PFSK-1 (cell line): ENCODE measurements around the gene ZDHHC14.

Experiments used
- FOXP2 ChIP-seq: optimal IDR thresholded peaks from 2 replicates; pipeline ENCODE3; 2011; ENCODE audit warnings: borderline replicate concordance, control low read depth, inconsistent platforms; ENCODE audit not compliant: insufficient read depth; ENCODE audit errors: extremely low read length, extremely low read depth
- POLR2AphosphoS5 ChIP-seq: IDR thresholded peaks from 2 replicates; pipeline ENCODE4 v1.6.1; 2012; ENCODE audit warnings: low read depth, mild to moderate bottlenecking, control low read depth, low read length, moderate library complexity
- SIN3A ChIP-seq: IDR thresholded peaks from 2 replicates; pipeline ENCODE4 v1.6.1; 2012; ENCODE audit warnings: mild to moderate bottlenecking, low read length, moderate library complexity, borderline replicate concordance; ENCODE audit not compliant: insufficient read depth
- TAF1 ChIP-seq: IDR thresholded peaks from 2 replicates; pipeline ENCODE4 v1.6.1; 2012; ENCODE audit warnings: low read length, control low read depth, borderline replicate concordance; ENCODE audit not compliant: insufficient read depth
- TF ChIP-seq, protein P1 (sequence below), 2 experiments: IDR thresholded peaks; 2 replicates each; pipeline versions ENCODE4 v1.6.1 to v1.8.0; 2011 to 2012; ENCODE audit warnings: low read depth in 2 of 2, low read length in 2 of 2, control low read depth in 1 of 2, inconsistent platforms in 1 of 2, mild to moderate bottlenecking in 1 of 2, moderate library complexity in 1 of 2; ENCODE audit not compliant: insufficient read depth in 1 of 2

The ZDHHC14 gene

DNA sequence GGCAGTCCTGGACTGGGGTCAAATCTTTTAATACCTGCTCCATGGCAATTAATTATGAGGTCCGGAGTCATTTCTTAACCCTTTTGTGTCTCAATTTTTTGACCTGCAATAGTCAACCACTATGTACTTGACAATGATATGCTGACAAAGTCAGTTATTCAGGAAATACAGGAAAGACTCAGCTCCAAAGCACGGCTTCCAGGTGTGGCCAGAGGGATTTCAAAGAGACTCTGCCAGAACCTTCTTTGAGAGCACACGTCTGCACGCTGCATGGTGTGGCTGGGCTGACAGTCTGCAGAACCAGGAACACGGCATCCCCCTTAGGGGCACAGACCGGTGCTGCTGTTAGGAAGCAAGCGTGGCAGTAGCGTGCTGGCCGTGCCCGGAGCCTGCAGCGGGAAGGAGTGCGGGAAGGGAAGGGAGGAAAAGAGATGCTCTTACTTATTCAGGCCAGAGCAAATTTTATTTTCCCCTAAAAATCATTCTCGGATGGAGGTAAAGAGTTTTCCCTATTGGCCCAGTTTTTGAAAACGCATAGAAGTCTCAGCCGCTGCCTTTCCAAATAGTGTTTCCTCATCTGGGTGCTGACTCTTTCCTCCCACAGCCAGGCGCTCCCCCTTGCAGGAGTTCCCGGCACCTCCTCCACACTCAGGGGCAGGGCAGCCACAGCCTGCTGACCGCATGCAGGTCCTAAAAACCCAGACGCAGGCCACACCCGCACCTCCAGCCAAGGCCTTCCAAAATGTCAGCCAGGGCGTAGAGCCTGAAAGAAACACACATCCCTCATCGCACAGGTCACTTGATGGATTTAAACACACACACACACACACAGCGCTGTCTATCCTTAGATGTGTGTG lies 254.6 kb downstream of the ZDHHC14 start:
- TF ChIP-seq POLR2AphosphoS5 (no peak), FOXP2 (no peak), SIN3A (no peak), TAF1 (no peak)
- TF ChIP-seq, protein P1, sequence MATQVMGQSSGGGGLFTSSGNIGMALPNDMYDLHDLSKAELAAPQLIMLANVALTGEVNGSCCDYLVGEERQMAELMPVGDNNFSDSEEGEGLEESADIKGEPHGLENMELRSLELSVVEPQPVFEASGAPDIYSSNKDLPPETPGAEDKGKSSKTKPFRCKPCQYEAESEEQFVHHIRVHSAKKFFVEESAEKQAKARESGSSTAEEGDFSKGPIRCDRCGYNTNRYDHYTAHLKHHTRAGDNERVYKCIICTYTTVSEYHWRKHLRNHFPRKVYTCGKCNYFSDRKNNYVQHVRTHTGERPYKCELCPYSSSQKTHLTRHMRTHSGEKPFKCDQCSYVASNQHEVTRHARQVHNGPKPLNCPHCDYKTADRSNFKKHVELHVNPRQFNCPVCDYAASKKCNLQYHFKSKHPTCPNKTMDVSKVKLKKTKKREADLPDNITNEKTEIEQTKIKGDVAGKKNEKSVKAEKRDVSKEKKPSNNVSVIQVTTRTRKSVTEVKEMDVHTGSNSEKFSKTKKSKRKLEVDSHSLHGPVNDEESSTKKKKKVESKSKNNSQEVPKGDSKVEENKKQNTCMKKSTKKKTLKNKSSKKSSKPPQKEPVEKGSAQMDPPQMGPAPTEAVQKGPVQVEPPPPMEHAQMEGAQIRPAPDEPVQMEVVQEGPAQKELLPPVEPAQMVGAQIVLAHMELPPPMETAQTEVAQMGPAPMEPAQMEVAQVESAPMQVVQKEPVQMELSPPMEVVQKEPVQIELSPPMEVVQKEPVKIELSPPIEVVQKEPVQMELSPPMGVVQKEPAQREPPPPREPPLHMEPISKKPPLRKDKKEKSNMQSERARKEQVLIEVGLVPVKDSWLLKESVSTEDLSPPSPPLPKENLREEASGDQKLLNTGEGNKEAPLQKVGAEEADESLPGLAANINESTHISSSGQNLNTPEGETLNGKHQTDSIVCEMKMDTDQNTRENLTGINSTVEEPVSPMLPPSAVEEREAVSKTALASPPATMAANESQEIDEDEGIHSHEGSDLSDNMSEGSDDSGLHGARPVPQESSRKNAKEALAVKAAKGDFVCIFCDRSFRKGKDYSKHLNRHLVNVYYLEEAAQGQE (IDR thresholded peaks at IDR 0.05; ENCODE audit: insufficient read depth in 1 of 2, low read depth in 2 of 2, low read length in 2 of 2): no peak

DNA sequence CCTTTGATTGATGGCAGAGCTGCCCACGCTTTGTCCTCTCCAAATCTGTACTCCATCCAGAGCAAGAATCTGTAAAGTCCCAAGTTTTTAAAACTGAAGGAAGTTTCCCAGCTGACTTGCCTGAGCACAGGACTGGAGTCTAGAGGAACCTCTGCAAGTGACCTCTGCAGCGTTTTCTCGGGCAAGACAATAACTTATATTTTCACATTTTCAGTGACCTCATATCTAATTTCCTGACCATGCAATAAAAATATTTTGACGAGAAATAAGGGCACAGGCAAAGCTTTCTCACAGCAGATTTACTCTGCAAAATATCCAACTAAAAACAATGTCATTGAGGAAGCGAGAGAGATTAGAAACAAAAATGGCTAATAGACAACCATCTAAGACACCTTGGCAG lies 256.5 kb downstream of the ZDHHC14 start:
- TF ChIP-seq TAF1: no peak
- no peak for TF ChIP-seq POLR2AphosphoS5
- no peak for TF ChIP-seq SIN3A
- TF ChIP-seq, protein P1 (IDR thresholded peaks at IDR 0.05; ENCODE audit: insufficient read depth in 1 of 2, low read depth in 2 of 2, low read length in 2 of 2): no peak
- TF ChIP-seq FOXP2: no peak

DNA sequence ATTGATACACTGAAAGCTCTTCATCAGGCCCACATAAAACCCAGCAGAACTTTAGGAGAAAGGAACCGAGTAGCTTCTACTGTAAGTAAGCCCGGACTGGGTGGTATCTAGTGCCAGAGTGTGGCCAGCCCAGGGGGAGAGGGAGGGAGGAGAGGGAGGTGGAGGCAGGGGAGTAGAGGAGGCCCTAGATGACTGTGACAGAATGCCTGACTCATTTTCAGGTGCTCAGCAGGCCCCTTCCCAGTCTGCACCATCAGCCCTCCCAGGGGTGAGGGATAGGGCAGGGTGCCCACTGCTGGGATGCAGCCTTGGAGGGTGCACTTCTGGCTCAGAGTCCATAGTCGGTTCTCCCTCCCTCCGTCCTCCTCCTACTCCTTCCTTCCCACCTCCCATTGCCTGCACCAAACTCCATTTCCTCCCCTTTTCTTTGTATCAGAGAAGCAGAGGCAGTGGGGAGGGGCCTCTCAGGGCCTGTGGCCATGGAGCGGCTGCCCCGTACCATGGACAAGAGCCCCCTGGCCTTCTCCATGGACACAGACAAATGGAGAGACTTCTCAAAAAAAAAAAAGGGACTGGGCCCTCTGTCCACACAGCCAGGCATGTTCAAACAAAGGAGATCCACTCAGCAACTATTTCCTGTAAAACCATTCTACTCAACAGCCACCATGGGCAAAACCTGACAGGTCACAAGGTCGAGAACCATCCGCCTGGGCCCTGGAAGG lies 257.1 kb downstream of the ZDHHC14 start:
- no peak for TF ChIP-seq FOXP2
- no peak for TF ChIP-seq TAF1
- no peak for TF ChIP-seq POLR2AphosphoS5
- TF ChIP-seq, protein P1 (IDR thresholded peaks at IDR 0.05; ENCODE audit: insufficient read depth in 1 of 2, low read depth in 2 of 2, low read length in 2 of 2): no peak
- no peak for TF ChIP-seq SIN3A

DNA sequence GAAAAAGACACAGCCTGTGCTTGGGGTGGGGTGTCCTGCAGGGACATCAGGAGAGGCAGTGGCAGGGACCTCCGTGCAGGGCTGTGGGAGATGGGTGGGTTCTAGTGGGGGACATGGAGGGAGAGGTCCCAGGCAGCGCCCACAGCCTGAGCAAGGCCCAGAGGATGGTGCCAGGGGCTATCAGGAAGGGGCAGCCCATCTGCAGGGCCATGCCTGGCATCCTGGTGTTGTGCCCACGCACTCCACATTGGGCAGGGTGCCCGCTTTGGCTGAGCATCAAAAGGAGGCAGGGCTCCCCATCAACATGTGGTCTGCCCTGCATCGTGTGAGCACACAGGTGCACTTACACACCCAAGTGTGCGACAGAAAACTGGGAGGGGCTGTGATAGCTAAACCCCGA lies 257.8 kb downstream of the ZDHHC14 start:
- no peak for TF ChIP-seq FOXP2

DNA sequence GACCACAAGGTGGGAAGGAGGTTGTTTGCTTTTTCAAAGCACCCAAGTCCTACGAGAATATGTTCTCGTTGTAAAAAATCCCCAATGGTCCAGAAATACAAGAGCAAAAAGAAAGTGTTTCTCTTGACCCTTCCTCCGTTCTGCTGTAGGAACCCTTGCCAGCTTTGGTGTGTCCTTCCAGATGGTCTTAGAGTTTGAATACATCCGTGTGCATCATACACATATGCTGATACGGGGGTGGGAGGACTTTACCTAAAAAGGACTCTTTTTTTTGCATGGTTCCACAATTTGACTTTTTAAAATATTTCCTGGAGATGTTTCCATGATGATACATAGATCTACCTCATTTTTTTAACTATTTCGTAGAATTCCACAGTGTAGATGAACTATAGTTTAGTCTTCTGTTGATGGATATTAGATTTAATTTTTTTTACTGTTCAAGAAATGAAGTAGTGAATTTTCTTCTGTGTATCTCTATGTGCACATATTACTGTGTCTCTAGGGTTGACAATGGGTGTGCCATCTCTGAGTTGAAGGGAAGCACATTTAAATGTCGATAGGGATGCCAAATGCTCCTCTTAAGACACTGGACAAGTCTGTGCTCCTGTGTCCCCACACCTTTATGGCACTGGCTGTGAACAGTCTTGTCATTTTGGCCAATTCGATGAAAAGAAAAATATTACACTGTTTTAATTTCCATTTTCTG lies 259.9 kb downstream of the ZDHHC14 start:
- TF ChIP-seq TAF1 (no peak), POLR2AphosphoS5 (no peak), SIN3A (no peak), FOXP2 (no peak)
- TF ChIP-seq, protein P1 (IDR thresholded peaks at IDR 0.05; ENCODE audit: insufficient read depth in 1 of 2, low read depth in 2 of 2, low read length in 2 of 2): no peak
